HUES64 (cell line): ENCODE results near the gene TM2D3.

Source experiments
- H3K27ac ChIP-seq: 2 replicates; pipeline ENCODE4 v1.7.0; 2013; ENCODE audit warnings: low read depth, low read length, inconsistent platforms
- H3K27me3 ChIP-seq: 2 replicates; pipeline ENCODE4 v1.6.1; 2013; ENCODE audit warnings: mild to moderate bottlenecking, low read length; ENCODE audit not compliant: insufficient read depth
- H3K36me3 ChIP-seq: 2 replicates; pipeline ENCODE4 v1.6.1; 2013; ENCODE audit warnings: mild to moderate bottlenecking, low read length; ENCODE audit not compliant: insufficient read depth
- H3K4me1 ChIP-seq: 2 replicates; pipeline ENCODE4 v1.6.1; 2013; ENCODE audit warnings: mild to moderate bottlenecking, low read length, moderate library complexity; ENCODE audit not compliant: insufficient read depth
- H3K4me3 ChIP-seq: 2 replicates; pipeline ENCODE4 v1.5.1; 2013; ENCODE audit warnings: mild to moderate bottlenecking, low read length, moderate library complexity
- H3K9ac ChIP-seq: 2 replicates; pipeline ENCODE4 v1.6.1; 2013; ENCODE audit warnings: mild to moderate bottlenecking, low read depth, low read length
- H3K9me3 ChIP-seq: 2 replicates; pipeline ENCODE4 v1.6.1; 2013; ENCODE audit warnings: low read depth, low read length; ENCODE audit not compliant: insufficient read depth
- WGBS: fragments of 150-250, 120-280 bp; methylation state at CpG from one replicate; pipeline ENCODE4 v1.1.7; 2013; ENCODE audit warnings: missing lambda C conversion rate; 5-methylcytosine and 5-hydroxymethylcytosine counted together

Gene TM2D3

DNA sequence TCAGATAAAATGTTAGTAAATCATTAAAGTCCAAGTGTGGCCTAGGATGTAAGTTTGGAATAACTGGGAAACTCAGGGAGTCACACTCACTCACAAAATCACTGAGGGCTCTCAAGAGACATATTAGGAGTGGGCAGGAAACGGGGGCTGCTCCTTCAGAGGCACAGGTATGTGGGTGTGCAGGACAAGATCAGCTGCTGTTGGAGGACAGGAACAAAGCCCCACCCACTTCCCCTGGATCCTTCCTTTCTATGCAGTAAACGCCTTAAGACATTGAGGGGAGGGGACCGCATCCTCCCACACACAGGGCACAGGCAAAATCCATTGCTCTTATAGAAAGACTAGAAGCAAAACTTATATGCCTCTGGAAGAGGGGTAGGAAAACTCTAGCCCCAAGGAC lies 30.2 kb downstream of the TM2D3 start:
- no peaks in the 10 kb centered on the region for H3K4me1 ChIP-seq
- no peaks in the 10 kb centered on the region for H3K36me3 ChIP-seq
- H3K9ac ChIP-seq, result no peak overlapping the region
- peaks cover 17% of the 10 kb centered on the region; the same call in 1 of the 2 replicates for H3K9me3 ChIP-seq
- H3K4me3 ChIP-seq, result no peak overlapping the region
- H3K27ac ChIP-seq, result no peak overlapping the region
- WGBS, result 83% methylated on average over 3 of the region's 3 CpGs
- H3K27me3 ChIP-seq, result no peaks in the 10 kb centered on the region

- H3K4me3 ChIP-seq, result no peak overlapping the region
- no peaks in the 10 kb centered on the region for H3K36me3 ChIP-seq
- H3K9me3 ChIP-seq, result peaks cover 10% of the 10 kb centered on the region; the same call in 1 of the 2 replicates
- 92% methylated on average over 10 of the region's 10 CpGs for WGBS
- peaks cover 2% of the 10 kb centered on the region; the same call in 1 of the 2 replicates for H3K27me3 ChIP-seq
- H3K9ac ChIP-seq, result no peak overlapping the region
- H3K27ac ChIP-seq, result no peak overlapping the region
- H3K4me1 ChIP-seq, result peaks cover 8% of the 10 kb centered on the region
Measured at GRCh38 chr15:101620671-101621070, 31.5 kb downstream of the TM2D3 start.

GRCh38 chr15:101619615-101619865 lies 32.6 kb downstream of the TM2D3 start:
- no peak overlapping the region for H3K9ac ChIP-seq
- H3K4me1 ChIP-seq, result peaks cover 8% of the 10 kb centered on the region
- peaks cover 6% of the 10 kb centered on the region; the same call in 1 of the 2 replicates for H3K9me3 ChIP-seq
- no peak overlapping the region for H3K27ac ChIP-seq
- WGBS, result 95% methylated on average over 5 of the region's 6 CpGs
- no peak overlapping the region for H3K4me3 ChIP-seq
- H3K36me3 ChIP-seq, result no peaks in the 10 kb centered on the region
- H3K27me3 ChIP-seq, result peaks cover 2% of the 10 kb centered on the region; the same call in 1 of the 2 replicates

- Histone ChIP-seq H3K4me1 (peaks cover 8% of the 10 kb centered on the region), H3K9ac (no peak overlapping the region), H3K4me3 (no peak overlapping the region), H3K36me3 (no peaks in the 10 kb centered on the region), H3K27me3 (peaks cover 2% of the 10 kb centered on the region), H3K27ac (no peak overlapping the region), H3K9me3 (peaks cover 6% of the 10 kb centered on the region; the same call in 1 of the 2 replicates)
- 92% methylated on average over 13 of the region's 13 CpGs for WGBS
Measured at GRCh38 chr15:101618851-101619614, 33.1 kb downstream of the TM2D3 start.

- H3K4me3 ChIP-seq, result no peak overlapping the region
- H3K4me1 ChIP-seq, result peaks cover 8% of the 10 kb centered on the region
- peaks cover 2% of the 10 kb centered on the region for H3K27me3 ChIP-seq
- 85% methylated on average over 10 of the region's 10 CpGs for WGBS
- no peak overlapping the region for H3K27ac ChIP-seq
- peaks cover under 1% of the 10 kb centered on the region; the same call in 1 of the 2 replicates for H3K9me3 ChIP-seq
- H3K36me3 ChIP-seq, result no peaks in the 10 kb centered on the region
- H3K9ac ChIP-seq, result no peak overlapping the region
Measured at GRCh38 chr15:101618076-101618475, 34.1 kb downstream of the TM2D3 start.

DNA sequence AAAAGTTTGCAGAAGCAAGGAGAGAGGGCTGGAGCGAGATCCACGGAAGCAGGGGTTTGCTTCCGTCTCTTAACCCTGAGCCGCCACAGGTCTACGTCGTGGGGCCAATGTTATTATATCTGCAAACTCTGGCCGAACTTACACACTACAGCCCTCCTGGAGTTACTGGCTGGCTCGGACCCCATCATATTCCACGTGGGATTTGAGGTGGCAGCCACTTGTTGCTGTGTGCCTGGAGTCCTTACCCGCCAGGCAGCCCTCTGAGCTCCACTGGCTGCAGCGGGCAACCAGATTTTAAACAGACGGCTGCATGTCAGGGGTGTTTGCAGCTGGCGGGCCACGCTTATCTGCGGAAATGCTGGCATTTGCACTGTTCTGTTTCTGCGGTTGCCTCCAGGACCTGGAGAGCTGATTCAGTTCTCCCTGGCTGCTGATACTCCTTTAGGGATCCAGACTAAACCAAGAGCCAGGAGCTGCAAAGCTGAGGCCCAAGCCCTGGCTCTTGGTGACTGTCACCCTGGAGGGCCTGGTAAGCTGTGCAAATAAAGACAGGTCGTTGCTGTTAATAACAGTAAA lies 34.7 kb downstream of the TM2D3 start:
- no peak overlapping the region for H3K9ac ChIP-seq
- peaks cover 8% of the 10 kb centered on the region for H3K4me1 ChIP-seq
- no peak overlapping the region for H3K4me3 ChIP-seq
- H3K9me3 ChIP-seq, result no peaks in the 10 kb centered on the region
- H3K27me3 ChIP-seq, result peaks cover 2% of the 10 kb centered on the region
- 94% methylated on average over 17 of the region's 17 CpGs for WGBS
- H3K27ac ChIP-seq, result no peak overlapping the region
- no peaks in the 10 kb centered on the region for H3K36me3 ChIP-seq

- Histone ChIP-seq H3K9ac (peak overlapping the region; percentile 5; the same call in 1 of the 2 replicates), H3K36me3 (no peaks in the 10 kb centered on the region), H3K4me3 (peak overlapping the region; percentile 37), H3K9me3 (no peaks in the 10 kb centered on the region), H3K27ac (no peak overlapping the region), H3K4me1 (peaks cover 8% of the 10 kb centered on the region), H3K27me3 (peaks cover 2% of the 10 kb centered on the region)
- 34% methylated on average over 25 of the region's 25 CpGs for WGBS
Measured at GRCh38 chr15:101615986-101616848, 36.0 kb downstream of the TM2D3 start.

- H3K36me3 ChIP-seq, result no peaks in the 10 kb centered on the region
- no peak overlapping the region for H3K27ac ChIP-seq
- no peak overlapping the region for H3K9ac ChIP-seq
- peaks cover 8% of the 10 kb centered on the region for H3K4me1 ChIP-seq
- H3K4me3 ChIP-seq, result 0 out of 2 replicates have a peak overlapping the region, but pooled peaks have one; percentile 37
- no peaks in the 10 kb centered on the region for H3K9me3 ChIP-seq
- 66% methylated on average over 15 of the region's 15 CpGs for WGBS
- peaks cover 2% of the 10 kb centered on the region for H3K27me3 ChIP-seq
Measured at GRCh38 chr15:101615414-101615985, 36.7 kb downstream of the TM2D3 start.

DNA sequence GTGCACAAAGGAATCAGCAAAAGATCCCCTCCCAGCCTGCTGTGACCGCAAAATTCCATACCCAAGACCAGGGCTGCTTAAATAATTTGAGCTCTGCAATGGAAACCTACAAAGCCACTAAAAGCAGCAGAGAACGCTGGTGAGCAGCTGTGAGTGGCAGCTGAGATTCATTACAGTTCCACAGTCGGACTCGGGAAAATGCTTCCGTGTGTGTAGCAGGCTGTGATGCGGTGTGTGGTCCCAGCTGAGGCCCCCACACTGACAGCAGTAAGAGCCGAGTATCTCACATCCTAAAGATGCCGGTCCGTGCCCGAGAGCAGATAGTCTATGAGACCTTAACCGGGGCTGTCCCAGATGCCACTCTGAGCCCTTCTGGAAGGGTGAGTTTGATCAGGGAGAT lies 37.4 kb downstream of the TM2D3 start:
- H3K4me1 ChIP-seq, result peaks cover 8% of the 10 kb centered on the region

DNA sequence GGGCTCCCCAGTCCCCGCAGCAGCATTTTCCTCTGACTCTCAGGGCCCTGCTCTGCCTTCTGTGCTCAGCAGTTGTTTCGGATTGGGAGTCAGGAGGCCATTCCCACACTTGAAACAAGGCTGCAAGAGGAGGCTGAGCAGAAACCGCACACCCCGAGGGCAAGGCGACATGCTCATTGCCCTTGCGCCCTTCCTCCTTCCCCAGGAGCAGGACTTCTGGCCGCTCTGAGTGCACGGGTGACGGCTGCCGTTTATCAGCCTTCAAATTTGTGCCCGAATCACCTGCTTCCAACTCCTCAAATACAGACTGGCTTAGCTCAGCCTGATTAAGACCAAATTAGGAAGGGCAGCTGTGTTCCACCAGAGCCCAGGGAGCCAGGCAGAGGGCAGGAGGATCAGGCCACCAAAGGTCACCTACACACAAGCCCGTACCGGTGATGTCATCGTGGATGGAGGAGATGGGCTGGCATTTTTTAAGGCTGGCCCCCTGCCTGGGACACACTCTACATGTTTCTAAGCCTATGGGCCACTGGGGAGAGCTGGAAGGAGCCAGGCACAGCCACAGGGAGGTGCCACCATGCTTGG lies 38.1 kb downstream of the TM2D3 start:
- H3K27me3 ChIP-seq, result peaks cover 2% of the 10 kb centered on the region
- H3K9me3 ChIP-seq, result no peaks in the 10 kb centered on the region
- peaks cover 8% of the 10 kb centered on the region for H3K4me1 ChIP-seq
- no peak overlapping the region for H3K27ac ChIP-seq
- H3K9ac ChIP-seq, result no peak overlapping the region
- no peak overlapping the region for H3K4me3 ChIP-seq
- 94% methylated on average over 14 of the region's 14 CpGs for WGBS
- no peaks in the 10 kb centered on the region for H3K36me3 ChIP-seq

More for the DNA sequence above, 37.4 kb downstream of the TM2D3 start:
- Histone ChIP-seq H3K9me3 (no peaks in the 10 kb centered on the region), H3K9ac (no peak overlapping the region), H3K27me3 (peaks cover 2% of the 10 kb centered on the region), H3K4me3 (no peak overlapping the region), H3K27ac (no peak overlapping the region), H3K36me3 (no peaks in the 10 kb centered on the region)
- WGBS, result 94% methylated on average over 11 of the region's 11 CpGs
